Upper lobe of right lung (tissue), 1 donor: ENCODE measurements around the gene GOLGA1. TPM values are rescaled to one million over a fixed set of nuclear protein-coding genes. Genes with fewer than 3 reads are reported as not detected.

ENCODE experiments used
- ATAC-seq: fragments of 200-7000 bp; cut with Tn5 transposase; one replicate; pipeline ENCODE4 v1.9.1; 2020; ENCODE audit warnings: mild to moderate bottlenecking, moderate library complexity
- DNase-seq: peaks from one replicate; pipeline ENCODE4 v3.0.0-alpha.2; 2020
- H3K27ac ChIP-seq: fragments of 200-600 bp; one replicate; pipeline ENCODE4 v1.8.0; 2022
- H3K27me3 ChIP-seq: fragments of 200-600 bp; one replicate; pipeline ENCODE4 v1.8.0; 2022; ENCODE audit warnings: mild to moderate bottlenecking
- H3K36me3 ChIP-seq: fragments of 200-600 bp; one replicate; pipeline ENCODE4 v1.8.0; 2022
- H3K4me1 ChIP-seq: fragments of 200-600 bp; one replicate; pipeline ENCODE4 v1.8.0; 2022
- H3K4me3 ChIP-seq: fragments of 200-600 bp; one replicate; pipeline ENCODE4 v1.8.0; 2022; ENCODE audit warnings: mild to moderate bottlenecking
- H3K9me3 ChIP-seq: fragments of 200-600 bp; one replicate; pipeline ENCODE4 v1.8.0; 2022
- CTCF ChIP-seq: fragments of 200-600 bp; IDR thresholded peaks from one replicate; pipeline ENCODE4 v1.8.0; 2022; ENCODE audit warnings: antibody characterized with exemption
- intact Hi-C: fragments of 100-400 bp; cut with DNase I; formaldehyde crosslinking; loops from one replicate; pipeline ENCODE4 v1.11.0; 2022
- total RNA-seq: library from RNA; stranded (reverse); fragmentation: NEBNext Ultra II Directional; extraction: Animal tissue kit (Norgen Biotek cat#: 25700); gene quantifications from one replicate; pipeline ENCODE4 v1.2.1, GENCODE V29; 2021
- donor health status: DM: no; HTN: yes; CAD: no; lungs with severe emphysema.

GOLGA1 gene
- total RNA-seq, 1 donor from 2014 or later = 17.9 TPM

GRCh38 chr9:124897570-124898460 lies 43.1 kb downstream of the GOLGA1 start:
- H3K4me1 ChIP-seq = no peaks in the 10 kb centered on the region
- H3K4me3 ChIP-seq = no peak overlapping the region
- ATAC-seq (no peak), DNase-seq (no peak)
- peaks cover 58% of the 10 kb centered on the region for H3K36me3 ChIP-seq
- intact Hi-C loops = no loop called here
- no peak for TF ChIP-seq CTCF
- H3K9me3 ChIP-seq = no peaks in the 10 kb centered on the region
- no peaks in the 10 kb centered on the region for H3K27me3 ChIP-seq
- no peak overlapping the region for H3K27ac ChIP-seq

- TF ChIP-seq CTCF = peak; percentile 25
- no peak for DNase-seq
- H3K36me3 ChIP-seq = peaks cover 64% of the 10 kb centered on the region
These were observed 46.1 kb downstream of the GOLGA1 start for GRCh38 chr9:124894741-124895170.

GRCh38 chr9:124894035-124894740 lies 46.7 kb downstream of the GOLGA1 start:
- Histone ChIP-seq H3K27ac (no peak overlapping the region), H3K4me3 (no peak overlapping the region), H3K27me3 (no peaks in the 10 kb centered on the region), H3K9me3 (no peaks in the 10 kb centered on the region), H3K4me1 (no peaks in the 10 kb centered on the region), H3K36me3 (peaks cover 64% of the 10 kb centered on the region)
- TF ChIP-seq CTCF = no peak
- DNase-seq (no peak), ATAC-seq (no peak)
- intact Hi-C loops = no loop called here

More at GRCh38 chr9:124894741-124895170, 46.1 kb downstream of the GOLGA1 start:
- Histone ChIP-seq H3K27me3 (no peaks in the 10 kb centered on the region), H3K4me1 (no peaks in the 10 kb centered on the region), H3K4me3 (no peak overlapping the region), H3K27ac (no peak overlapping the region), H3K9me3 (no peaks in the 10 kb centered on the region)
- intact Hi-C loops = no loop called here
- ATAC-seq = peak; percentile 47

- no peak overlapping the region for H3K27ac ChIP-seq
- peaks cover 79% of the 10 kb centered on the region for H3K36me3 ChIP-seq
- no peak for TF ChIP-seq CTCF
- DNase-seq = no peak
- ATAC-seq = no peak
- no peaks in the 10 kb centered on the region for H3K4me1 ChIP-seq
- intact Hi-C loops = no loop called here
- no peaks in the 10 kb centered on the region for H3K9me3 ChIP-seq
- H3K4me3 ChIP-seq = no peak overlapping the region
- H3K27me3 ChIP-seq = no peaks in the 10 kb centered on the region
These were observed 50.7 kb downstream of the GOLGA1 start for GRCh38 chr9:124890179-124890578.

DNA sequence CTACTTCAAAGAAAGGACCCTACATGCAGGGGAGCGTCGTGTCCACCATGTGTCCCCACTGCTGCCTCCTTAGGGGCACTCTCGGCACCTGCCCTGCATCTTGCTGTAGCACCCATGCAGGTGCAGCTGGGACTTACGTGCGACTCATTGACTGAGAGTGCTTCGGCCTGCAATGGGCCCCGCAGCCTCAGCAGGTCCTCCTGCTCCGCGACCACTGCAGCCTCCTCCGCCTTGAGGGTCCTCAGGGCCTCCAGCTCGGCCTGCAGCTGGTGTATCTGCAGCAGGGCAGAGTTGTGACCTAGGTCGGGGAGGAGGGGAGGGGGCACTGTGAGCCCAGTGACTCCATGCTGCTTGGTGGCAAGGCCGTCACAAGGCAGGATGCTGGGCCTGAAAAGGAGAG lies 51.9 kb downstream of the GOLGA1 start:
- Histone ChIP-seq H3K27ac (no peak overlapping the region), H3K4me3 (no peak overlapping the region), H3K27me3 (no peaks in the 10 kb centered on the region), H3K9me3 (no peaks in the 10 kb centered on the region), H3K36me3 (peaks cover 90% of the 10 kb centered on the region), H3K4me1 (no peaks in the 10 kb centered on the region)
- intact Hi-C loops = no loop called here
- ATAC-seq = no peak
- no peak for DNase-seq
- TF ChIP-seq CTCF = no peak
